B cell (primary cell): ENCODE results near the gene ACSBG1. TPM values are rescaled to one million over a fixed set of nuclear protein-coding genes. Genes with fewer than 3 reads are reported as not detected.

Experiments used
- ATAC-seq: fragments of 200-7000 bp; cut with Tn5 transposase; one replicate; pipeline ENCODE4 v1.10.0; 2021; ENCODE audit warnings: low read depth, mild to moderate bottlenecking, moderate number of reproducible peaks, moderate library complexity
- CTCF ChIA-PET: fragments of 350-600 bp; sonication (Branson Sonifier 250); formaldehyde crosslinking; loops from one replicate; lab custom pipeline; 2021; ENCODE audit warnings: antibody characterized with exemption, inconsistent platforms; lab: Charles Lee
- POLR2A ChIA-PET: fragments of 350-600 bp; sonication (Branson Sonifier 250); formaldehyde crosslinking; loops from one replicate; lab custom pipeline; 2021; ENCODE audit warnings: antibody characterized with exemption; lab: Charles Lee
- DNase-seq: peaks from one replicate; pipeline ENCODE4 v3.0.0; 2013
- H2AFZ ChIP-seq: 2 replicates; pipeline ENCODE4 v1.6.1; 2012; ENCODE audit warnings: mild to moderate bottlenecking, low read depth, low read length; ENCODE audit not compliant: insufficient read depth, poor library complexity, severe bottlenecking
- H3K27ac ChIP-seq, 2 donors: 1 replicate in 1 of 2; 2 replicates in 1 of 2; pipeline ENCODE4 v1.5.1; 2012 to 2013; ENCODE audit warnings: low read length in 2 of 2, mild to moderate bottlenecking in 2 of 2, moderate library complexity in 1 of 2
- H3K27me3 ChIP-seq, 4 experiments: fragments of 200-600 bp in 1 of 4; sonication (generic) in 1 of 4; replicated peaks in 1 of 4; 1 replicate in 2 of 4; 2 replicates in 2 of 4; pipeline versions ENCODE4 v1.6.1 to v1.7.0; 2013 to 2016; ENCODE audit warnings: low read length in 3 of 4, mild to moderate bottlenecking in 2 of 4, mixed read lengths in 1 of 4, moderate library complexity in 1 of 4; ENCODE audit not compliant: insufficient read depth in 4 of 4, control insufficient read depth in 3 of 4; ENCODE audit errors: control extremely low read depth in 1 of 4
- H3K36me3 ChIP-seq, 2 experiments: replicated peaks in 1 of 2; 1 replicate in 1 of 2; 2 replicates in 1 of 2; pipeline versions ENCODE4 v1.6.1 to v1.7.1; 2013; ENCODE audit warnings: low read length in 1 of 2; ENCODE audit not compliant: insufficient read depth in 2 of 2, control insufficient read depth in 1 of 2; ENCODE audit errors: control extremely low read depth in 1 of 2, extremely low read depth in 1 of 2
- H3K4me1 ChIP-seq, 2 donors: fragments of 200-600 bp in 1 of 2; sonication (generic) in 1 of 2; 1 replicate in 1 of 2; 2 replicates in 1 of 2; pipeline versions ENCODE4 v1.5.1 to v1.6.1; 2013 to 2017; ENCODE audit warnings: low read length in 2 of 2; ENCODE audit not compliant: control insufficient read depth in 2 of 2, insufficient read depth in 2 of 2
- H3K4me2 ChIP-seq: replicated peaks from 2 replicates; pipeline ENCODE3; 2012; ENCODE audit warnings: mild to moderate bottlenecking, low read depth, low read length; ENCODE audit not compliant: poor library complexity, severe bottlenecking
- H3K4me3 ChIP-seq, 5 experiments: fragments of 200-600 bp in 1 of 5; sonication (generic) in 1 of 5; 1 replicate in 3 of 5; 2 replicates in 2 of 5; pipeline versions ENCODE4 v1.5.1 to v1.7.0; 2011 to 2016; ENCODE audit warnings: low read length in 4 of 5, mild to moderate bottlenecking in 4 of 5, low read depth in 2 of 5, control low read depth in 1 of 5, moderate library complexity in 1 of 5; ENCODE audit not compliant: insufficient read depth in 1 of 5; ENCODE audit errors: control extremely low read depth in 1 of 5, extremely low read depth in 1 of 5
- H3K79me2 ChIP-seq: fragments of 200-600 bp; sonication (generic); one replicate; pipeline ENCODE4 v1.6.0; 2016; ENCODE audit warnings: low read length; ENCODE audit not compliant: control insufficient read depth, insufficient read depth
- H3K9ac ChIP-seq: fragments of 200-600 bp; sonication (generic); 2 replicates; pipeline ENCODE4 v1.6.1; 2017; ENCODE audit warnings: mild to moderate bottlenecking, low read length, moderate library complexity
- H3K9me3 ChIP-seq, 3 donors: one replicate each; pipeline versions ENCODE4 v1.6.1 to v1.7.1; 2013; ENCODE audit warnings: low read length in 2 of 3; ENCODE audit not compliant: control insufficient read depth in 2 of 3, insufficient read depth in 1 of 3; ENCODE audit errors: control extremely low read depth in 1 of 3
- H4K20me1 ChIP-seq: 2 replicates; pipeline ENCODE4 v1.6.0; 2012; ENCODE audit warnings: mild to moderate bottlenecking, low read length; ENCODE audit not compliant: insufficient read depth, control insufficient read depth, poor library complexity, severe bottlenecking
- H3K27ac Mint-ChIP-seq: one replicate; pipeline ENCODE4 v1.8.0; 2021; ENCODE audit warnings: mixed read lengths
- H3K27me3 Mint-ChIP-seq: one replicate; pipeline ENCODE4 v1.8.0; 2021; ENCODE audit warnings: mixed read lengths
- H3K4me1 Mint-ChIP-seq: one replicate; pipeline ENCODE4 v1.8.0; 2021; ENCODE audit warnings: mixed read lengths
- H3K4me3 Mint-ChIP-seq: one replicate; pipeline ENCODE4 v1.8.0; 2021; ENCODE audit warnings: mixed read lengths
- H3K9me3 Mint-ChIP-seq: one replicate; pipeline ENCODE4 v1.8.0; 2022; ENCODE audit warnings: mixed read lengths; ENCODE audit not compliant: insufficient read depth
- CTCF ChIP-seq: fragments of 200-600 bp; IDR thresholded peaks from one replicate; pipeline ENCODE4 v1.8.0; 2022; ENCODE audit warnings: antibody characterized with exemption, mild to moderate bottlenecking
- EZH2 ChIP-seq: IDR thresholded peaks from 2 replicates; pipeline ENCODE4 v1.6.1; 2012; ENCODE audit warnings: borderline replicate concordance, low read depth, mild to moderate bottlenecking, moderate library complexity, low read length; ENCODE audit not compliant: insufficient read depth, poor library complexity, severe bottlenecking
- WGBS: methylation state at CpG from one replicate; pipeline ENCODE4 v1.1.5; 2013; ENCODE audit warnings: missing lambda C conversion rate; ENCODE audit not compliant: insufficient coverage; 5-methylcytosine and 5-hydroxymethylcytosine counted together
- intact Hi-C: fragments of 100-400 bp; cut with micrococcal nuclease; formaldehyde crosslinking; loops from one replicate; pipeline ENCODE4 v1.10.0; 2022
- polyA plus RNA-seq: library from polyadenylated mRNA; depleted of rRNA; stranded (reverse); fragments of >200 nt; gene quantifications from 2 replicates; pipeline ENCODE4 v1.2.3, GENCODE V29; 2012
- total RNA-seq, 2 donors: library from RNA; stranded (reverse); fragments of 120-200 nt in 1 of 2; gene quantifications; 1 replicate in 1 of 2; 2 replicates in 1 of 2; pipeline versions ENCODE4 v1.2.3 to v1.2.4, GENCODE V29; 2013 to 2022

Gene ACSBG1
- total and polyA plus RNA-seq, 2 donors (not counting 1 experiment from before 2014, with no cell fraction given) = 0.03 to 0.07 TPM

- ATAC-seq = no peak
- H3K9ac ChIP-seq = no peak overlapping the region
- no peak overlapping the region for H3K4me3 Mint-ChIP-seq
- H3K9me3 Mint-ChIP-seq = no peaks in the 10 kb centered on the region
- H3K27ac ChIP-seq = no peak overlapping the region
- TF ChIP-seq CTCF (no peak), EZH2 (no peak)
- 100% methylated on average over 4 of the region's 5 CpGs for WGBS
- H3K4me1 ChIP-seq = no peaks in the 10 kb centered on the region
- no peak overlapping the region for H3K4me3 ChIP-seq
- H4K20me1 ChIP-seq = no peaks in the 10 kb centered on the region
- H3K4me1 Mint-ChIP-seq = peaks cover 3% of the 10 kb centered on the region
- no peak overlapping the region for H2AFZ ChIP-seq
- H3K9me3 ChIP-seq = no peaks in the 10 kb centered on the region
- CTCF ChIA-PET = interaction anchor here (0.6 kb wide), 1 partner anchor 15 kb away, joined by 4 read pairs; no protein-coding TSS in a partner anchor
- no peak overlapping the region for H3K27ac Mint-ChIP-seq
- no peak overlapping the region for H3K4me2 ChIP-seq
- H3K36me3 ChIP-seq = no peaks in the 10 kb centered on the region
- DNase-seq = no peak
- peaks cover 9% of the 10 kb centered on the region for H3K27me3 Mint-ChIP-seq
- intact Hi-C loops = no loop called here
- POLR2A ChIA-PET = no interaction called here
- H3K27me3 ChIP-seq = no peaks in the 10 kb centered on the region
- H3K79me2 ChIP-seq = no peaks in the 10 kb centered on the region
Measured at GRCh38 chr15:78182336-78182700, 52.0 kb downstream of the ACSBG1 start.

- POLR2A ChIA-PET = no interaction called here
- H4K20me1 ChIP-seq = no peaks in the 10 kb centered on the region
- 92% methylated on average over 2 of the region's 5 CpGs for WGBS
- intact Hi-C loops = no loop called here
- H3K4me1 ChIP-seq = peaks cover 5% of the 10 kb centered on the region in 2 donors
- no peak overlapping the region for H2AFZ ChIP-seq
- H3K79me2 ChIP-seq = no peaks in the 10 kb centered on the region
- no peak for ATAC-seq
- no peaks in the 10 kb centered on the region for H3K36me3 ChIP-seq
- no peak overlapping the region for H3K4me3 ChIP-seq
- no peaks in the 10 kb centered on the region for H3K9me3 Mint-ChIP-seq
- no peak overlapping the region for H3K4me2 ChIP-seq
- no peak overlapping the region for H3K27ac ChIP-seq
- no peaks in the 10 kb centered on the region for H3K27me3 Mint-ChIP-seq
- H3K9me3 ChIP-seq = no peaks in the 10 kb centered on the region
- no peak overlapping the region for H3K9ac ChIP-seq
- no peak overlapping the region for H3K27ac Mint-ChIP-seq
- CTCF ChIA-PET = interaction anchor here (1.1 kb wide), 1 partner anchor 16 kb away, joined by 6 read pairs; no protein-coding TSS in a partner anchor
- H3K4me3 Mint-ChIP-seq = no peak overlapping the region
- no peak for DNase-seq
- TF ChIP-seq EZH2 (no peak), CTCF (no peak)
- peaks cover 15% of the 10 kb centered on the region for H3K4me1 Mint-ChIP-seq
- H3K27me3 ChIP-seq = no peaks in the 10 kb centered on the region
Measured at GRCh38 chr15:78179906-78180305, 54.5 kb downstream of the ACSBG1 start.
